Dedifferentiated amniotic fluid mesenchymal stem cell (primary cell): ENCODE measurements around the gene WDR27.
A peak's percentile ranks its signal among the peaks of the same experiment; 100 is the strongest.

Experiments used
- DNase-seq: peaks from one replicate; pipeline ENCODE4 v3.0.0-alpha.2; 2016; ENCODE audit errors: extremely low spot score

Gene WDR27

GRCh38 chr6:169564453-169565240 lies 137.2 kb downstream of the WDR27 start:
- no peak for DNase-seq

- no peak for DNase-seq
These were observed 140.2 kb downstream of the WDR27 start for GRCh38 chr6:169561665-169562064.

- no peak for DNase-seq
These were observed 142.2 kb downstream of the WDR27 start for GRCh38 chr6:169559592-169559991.

- no peak for DNase-seq
These were observed 142.9 kb downstream of the WDR27 start for GRCh38 chr6:169558774-169559441.

GRCh38 chr6:169558378-169558773 lies 143.5 kb downstream of the WDR27 start:
- DNase-seq: no peak

GRCh38 chr6:169557887-169558286 lies 143.9 kb downstream of the WDR27 start:
- DNase-seq: no peak

- DNase-seq: no peak
These were observed 144.9 kb downstream of the WDR27 start for GRCh38 chr6:169556758-169557548.

GRCh38 chr6:169555971-169556617 lies 145.7 kb downstream of the WDR27 start:
- DNase-seq: no peak

- DNase-seq: no peak
These were observed 155.8 kb downstream of the WDR27 start for GRCh38 chr6:169545982-169546381.

- no peak for DNase-seq
These were observed 158.1 kb downstream of the WDR27 start for GRCh38 chr6:169543704-169544103.

GRCh38 chr6:169542491-169542890 lies 159.3 kb downstream of the WDR27 start:
- no peak for DNase-seq

GRCh38 chr6:169539176-169539897 lies 162.5 kb downstream of the WDR27 start:
- no peak for DNase-seq

GRCh38 chr6:169536446-169537170 lies 165.2 kb downstream of the WDR27 start:
- DNase-seq: peak; percentile 25

GRCh38 chr6:169534039-169534421 lies 167.8 kb downstream of the WDR27 start:
- DNase-seq: no peak

- no peak for DNase-seq
These were observed 168.4 kb downstream of the WDR27 start for GRCh38 chr6:169533301-169534038.

- no peak for DNase-seq
These were observed 171.1 kb downstream of the WDR27 start for GRCh38 chr6:169530752-169531123.

GRCh38 chr6:169529931-169530751 lies 171.7 kb downstream of the WDR27 start:
- DNase-seq: peak; percentile 29

- no peak for DNase-seq
These were observed 173.1 kb downstream of the WDR27 start for GRCh38 chr6:169528755-169529154.

- no peak for DNase-seq
These were observed 174.5 kb downstream of the WDR27 start for GRCh38 chr6:169527306-169527705.
